ENCODE results near the gene SMC1B.

The SMC1B gene

DNA sequence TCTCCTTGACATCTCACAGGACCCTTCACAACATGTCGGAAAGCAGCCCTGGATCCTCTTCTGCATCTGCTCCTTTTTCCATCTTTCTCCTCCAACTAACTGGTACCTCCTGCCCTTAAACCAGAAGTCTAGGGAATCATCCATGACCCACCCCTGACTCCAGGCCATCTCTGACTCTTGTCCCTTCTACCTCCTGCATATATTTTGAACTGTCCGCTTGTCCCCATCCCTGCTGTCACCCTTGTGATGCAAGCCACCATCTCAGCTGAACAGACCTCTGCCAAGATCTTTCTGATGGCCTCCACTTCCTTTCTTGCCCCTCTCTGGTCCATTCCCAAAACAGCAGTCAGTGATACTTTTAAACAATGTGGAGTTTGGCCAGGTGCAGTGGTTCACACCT, 7.1 kb upstream of the SMC1B start:
- TF ChIP-seq CTCF (IDR thresholded peaks at IDR 0.05; ENCODE audit: control insufficient read depth, extremely low read depth, insufficient read depth): no peak
- no peak for DNase-seq (ENCODE audit: low read depth)
- no peak overlapping the region for H3K4me3 ChIP-seq (ENCODE audit: low read depth, low read length)

DNA sequence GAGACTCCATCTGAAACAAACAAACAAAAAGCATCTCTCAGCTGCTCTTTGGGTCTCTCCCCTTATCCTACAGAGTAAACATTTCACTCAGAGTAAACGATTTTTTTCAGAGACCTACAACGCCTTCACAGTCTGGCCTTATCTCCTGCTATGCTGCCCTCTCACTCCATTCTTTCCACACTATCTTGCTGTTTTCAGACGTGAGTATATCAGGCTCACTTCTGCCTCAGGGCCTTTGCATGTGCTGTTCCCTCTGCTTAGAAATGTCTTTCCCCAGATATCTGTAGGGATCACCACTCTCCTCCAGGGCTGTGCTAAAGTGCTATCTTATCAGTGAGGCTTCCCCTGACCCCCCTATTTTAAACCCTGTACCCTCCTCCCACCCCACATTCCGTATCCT, 6.6 kb upstream of the SMC1B start:
- H3K4me3 ChIP-seq (ENCODE audit: low read depth, low read length): no peak overlapping the region
- no peak for DNase-seq (ENCODE audit: low read depth)
- no peak for TF ChIP-seq CTCF (IDR thresholded peaks at IDR 0.05; ENCODE audit: control insufficient read depth, extremely low read depth, insufficient read depth)

GRCh38 chr22:45418770-45419138, 5.4 kb upstream of the SMC1B start:
- no peak for DNase-seq (ENCODE audit: low read depth)
- TF ChIP-seq CTCF (IDR thresholded peaks at IDR 0.05; ENCODE audit: control insufficient read depth, extremely low read depth, insufficient read depth): no peak
- no peak overlapping the region for H3K4me3 ChIP-seq (ENCODE audit: low read depth, low read length)

GRCh38 chr22:45418056-45418769, 4.8 kb upstream of the SMC1B start:
- no peak for TF ChIP-seq CTCF (IDR thresholded peaks at IDR 0.05; ENCODE audit: control insufficient read depth, extremely low read depth, insufficient read depth)

GRCh38 chr22:45413013-45413367, 409 bp downstream of the SMC1B start:
- no peak for TF ChIP-seq CTCF (IDR thresholded peaks at IDR 0.05; ENCODE audit: control insufficient read depth, extremely low read depth, insufficient read depth)
- no peak for DNase-seq (ENCODE audit: low read depth)
- H3K4me3 ChIP-seq (ENCODE audit: low read depth, low read length): no peak overlapping the region

More at GRCh38 chr22:45418056-45418769, 4.8 kb upstream of the SMC1B start:
- no peak overlapping the region for H3K4me3 ChIP-seq (ENCODE audit: low read depth, low read length)
- DNase-seq (ENCODE audit: low read depth): no peak

DNA sequence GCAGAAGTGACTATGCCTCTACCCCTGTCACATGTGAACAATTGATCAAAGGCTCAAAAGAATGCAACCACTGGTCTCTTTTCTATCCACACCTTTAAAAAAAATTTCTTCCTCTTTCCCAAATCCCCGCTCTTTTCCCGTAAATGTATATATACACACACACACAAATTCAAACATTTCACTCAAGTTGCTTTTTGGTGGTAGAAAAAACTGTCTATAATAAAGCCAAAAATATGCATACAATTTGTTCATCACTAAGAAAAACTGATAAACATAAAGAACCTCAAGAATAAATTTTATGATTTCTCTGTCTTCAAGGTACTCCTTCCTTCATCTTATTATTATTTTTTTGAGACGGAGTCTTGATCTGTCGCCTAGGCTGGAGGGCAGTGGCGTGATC, 5.6 kb downstream of the SMC1B start:
- DNase-seq (ENCODE audit: low read depth): no peak
- no peak overlapping the region for H3K4me3 ChIP-seq (ENCODE audit: low read depth, low read length)

More for the DNA sequence above, 5.6 kb downstream of the SMC1B start:
- TF ChIP-seq CTCF (IDR thresholded peaks at IDR 0.05; ENCODE audit: control insufficient read depth, extremely low read depth, insufficient read depth): no peak
